Activated T-cell treated with anti-CD3 and anti-CD28 coated beads, Interleukin-2, amount 50 U/mL, for 4 hours (primary cell): ENCODE results near the gene HDDC3. TPM values are rescaled to one million over a fixed set of nuclear protein-coding genes. Genes with fewer than 3 reads are reported as not detected.

Source experiments
- ATAC-seq, 2 donors: fragments of 200-7000 bp; cut with Tn5 transposase; one replicate each; pipeline ENCODE4 v1.10.0; 2021
- DNase-seq: peaks from one replicate; pipeline ENCODE4 v3.0.0-alpha.2; 2020
- H3K27me3 Mint-ChIP-seq: one replicate; pipeline ENCODE4 v1.8.0; 2021; ENCODE audit warnings: low read depth, mixed read lengths
- H3K36me3 Mint-ChIP-seq: one replicate; pipeline ENCODE4 v1.8.0; 2022; ENCODE audit warnings: mixed read lengths; ENCODE audit not compliant: insufficient read depth
- H3K4me1 Mint-ChIP-seq: one replicate; pipeline ENCODE4 v1.8.0; 2021; ENCODE audit warnings: low read depth, mixed read lengths
- H3K4me3 Mint-ChIP-seq: one replicate; pipeline ENCODE4 v1.8.0; 2021; ENCODE audit warnings: mild to moderate bottlenecking, moderate library complexity, mixed read lengths
- H3K9me3 Mint-ChIP-seq: one replicate; pipeline ENCODE4 v1.8.0; 2021; ENCODE audit warnings: mixed read lengths
- total RNA-seq, 3 donors: library from RNA; stranded (reverse); gene quantifications; one replicate each; pipeline ENCODE4 v1.2.1, GENCODE V29; 2021

HDDC3 gene
- 10 to 100 TPM; 39.9 to 43.6 (median 40.0) TPM for total RNA-seq

GRCh38 chr15:90931828-90932659 is at the start of gene HDDC3:
Gene HDDC3, minus strand, starts transcription at chr15:90932549. Its CDS starts 9 bp downstream, at chr15:90932540.
- Mint-ChIP-seq H3K36me3 (no peaks in the 10 kb centered on the region), H3K9me3 (no peaks in the 10 kb centered on the region), H3K4me3 (peak within 1 kb of the TSS; percentile 98), H3K4me1 (peaks cover 43% of the 10 kb centered on the region), H3K27me3 (no peaks in the 10 kb centered on the region)
- ATAC-seq (peak; percentile 56 to 59), DNase-seq (peak; percentile 88)

- peaks cover 21% of the 10 kb centered on the region for H3K36me3 Mint-ChIP-seq
- ATAC-seq = peak; percentile 18 to 30
Observed at GRCh38 chr15:90982135-90982534, 49.8 kb upstream of the HDDC3 start.

GRCh38 chr15:90981681-90982080 is 49.3 kb upstream of the HDDC3 start:
- Mint-ChIP-seq H3K4me3 (no peak overlapping the region), H3K36me3 (peaks cover 21% of the 10 kb centered on the region), H3K4me1 (peaks cover 12% of the 10 kb centered on the region), H3K9me3 (no peaks in the 10 kb centered on the region), H3K27me3 (no peaks in the 10 kb centered on the region)
- DNase-seq (no peak), ATAC-seq (no peak)

More at GRCh38 chr15:90982135-90982534, 49.8 kb upstream of the HDDC3 start:
- no peaks in the 10 kb centered on the region for H3K9me3 Mint-ChIP-seq
- no peak overlapping the region for H3K4me3 Mint-ChIP-seq
- no peaks in the 10 kb centered on the region for H3K27me3 Mint-ChIP-seq
- H3K4me1 Mint-ChIP-seq = peaks cover 12% of the 10 kb centered on the region
- no peak for DNase-seq

- no peaks in the 10 kb centered on the region for H3K9me3 Mint-ChIP-seq
- no peak overlapping the region for H3K4me3 Mint-ChIP-seq
- peaks cover 9% of the 10 kb centered on the region for H3K4me1 Mint-ChIP-seq
- DNase-seq (no peak), ATAC-seq (no peak)
- H3K27me3 Mint-ChIP-seq = no peaks in the 10 kb centered on the region
- peaks cover 29% of the 10 kb centered on the region for H3K36me3 Mint-ChIP-seq
Observed at GRCh38 chr15:90979582-90979981, 47.2 kb upstream of the HDDC3 start.

GRCh38 chr15:90974216-90974615 is 41.9 kb upstream of the HDDC3 start:
- H3K9me3 Mint-ChIP-seq = no peaks in the 10 kb centered on the region
- H3K27me3 Mint-ChIP-seq = no peaks in the 10 kb centered on the region
- ATAC-seq (no peak), DNase-seq (no peak)
- H3K4me1 Mint-ChIP-seq = no peaks in the 10 kb centered on the region
- no peak overlapping the region for H3K4me3 Mint-ChIP-seq
- peaks cover 18% of the 10 kb centered on the region for H3K36me3 Mint-ChIP-seq

GRCh38 chr15:90972133-90972532 is 39.8 kb upstream of the HDDC3 start:
- DNase-seq (no peak), ATAC-seq (no peak)
- no peaks in the 10 kb centered on the region for H3K27me3 Mint-ChIP-seq
- peaks cover 16% of the 10 kb centered on the region for H3K36me3 Mint-ChIP-seq
- H3K4me1 Mint-ChIP-seq = no peaks in the 10 kb centered on the region
- H3K4me3 Mint-ChIP-seq = no peak overlapping the region
- no peaks in the 10 kb centered on the region for H3K9me3 Mint-ChIP-seq

GRCh38 chr15:90970274-90970673 is 37.9 kb upstream of the HDDC3 start:
- Mint-ChIP-seq H3K36me3 (peaks cover 10% of the 10 kb centered on the region), H3K4me3 (no peak overlapping the region), H3K27me3 (no peaks in the 10 kb centered on the region), H3K4me1 (no peaks in the 10 kb centered on the region), H3K9me3 (no peaks in the 10 kb centered on the region)
- ATAC-seq (no peak), DNase-seq (no peak)

GRCh38 chr15:90968434-90968833 is 36.1 kb upstream of the HDDC3 start:
- H3K9me3 Mint-ChIP-seq = no peaks in the 10 kb centered on the region
- DNase-seq = no peak
- no peak overlapping the region for H3K4me3 Mint-ChIP-seq
- ATAC-seq = no peak
- H3K27me3 Mint-ChIP-seq = no peaks in the 10 kb centered on the region
- no peaks in the 10 kb centered on the region for H3K4me1 Mint-ChIP-seq
- H3K36me3 Mint-ChIP-seq = peaks cover under 1% of the 10 kb centered on the region

- Mint-ChIP-seq H3K27me3 (no peaks in the 10 kb centered on the region), H3K9me3 (no peaks in the 10 kb centered on the region), H3K4me1 (no peaks in the 10 kb centered on the region), H3K36me3 (peaks cover 3% of the 10 kb centered on the region), H3K4me3 (no peak overlapping the region)
- DNase-seq = no peak
- no peak for ATAC-seq
Observed at GRCh38 chr15:90967206-90967605, 34.9 kb upstream of the HDDC3 start.

GRCh38 chr15:90966262-90966661 is 33.9 kb upstream of the HDDC3 start:
- H3K36me3 Mint-ChIP-seq = peaks cover 8% of the 10 kb centered on the region
- no peaks in the 10 kb centered on the region for H3K27me3 Mint-ChIP-seq
- no peaks in the 10 kb centered on the region for H3K9me3 Mint-ChIP-seq
- no peaks in the 10 kb centered on the region for H3K4me1 Mint-ChIP-seq
- H3K4me3 Mint-ChIP-seq = no peak overlapping the region
- ATAC-seq (no peak), DNase-seq (no peak)

GRCh38 chr15:90962021-90962420 is 29.7 kb upstream of the HDDC3 start:
- Mint-ChIP-seq H3K4me3 (no peak overlapping the region), H3K27me3 (no peaks in the 10 kb centered on the region), H3K4me1 (no peaks in the 10 kb centered on the region), H3K9me3 (no peaks in the 10 kb centered on the region), H3K36me3 (peaks cover 16% of the 10 kb centered on the region)
- no peak for DNase-seq
- ATAC-seq = no peak

GRCh38 chr15:90960298-90961091 is 28.1 kb upstream of the HDDC3 start:
- H3K27me3 Mint-ChIP-seq = no peaks in the 10 kb centered on the region

GRCh38 chr15:90959894-90960293 is 27.5 kb upstream of the HDDC3 start:
- DNase-seq (no peak), ATAC-seq (no peak)
- Mint-ChIP-seq H3K4me1 (peaks cover 11% of the 10 kb centered on the region), H3K27me3 (no peaks in the 10 kb centered on the region), H3K9me3 (no peaks in the 10 kb centered on the region), H3K4me3 (no peak overlapping the region), H3K36me3 (peaks cover 16% of the 10 kb centered on the region)

More at GRCh38 chr15:90960298-90961091, 28.1 kb upstream of the HDDC3 start:
- Mint-ChIP-seq H3K4me1 (peaks cover 8% of the 10 kb centered on the region), H3K4me3 (no peak overlapping the region), H3K9me3 (no peaks in the 10 kb centered on the region), H3K36me3 (peaks cover 16% of the 10 kb centered on the region)
- no peak for DNase-seq
- no peak for ATAC-seq

GRCh38 chr15:90959028-90959595 is 26.8 kb upstream of the HDDC3 start:
- ATAC-seq = no peak
- Mint-ChIP-seq H3K4me1 (peaks cover 14% of the 10 kb centered on the region), H3K9me3 (no peaks in the 10 kb centered on the region), H3K27me3 (no peaks in the 10 kb centered on the region), H3K36me3 (peaks cover 16% of the 10 kb centered on the region), H3K4me3 (no peak overlapping the region)
- DNase-seq = no peak
